Measurements from ENCODE around the gene TMEM247. TPM values are rescaled to one million over a fixed set of nuclear protein-coding genes. Genes with fewer than 3 reads are reported as not detected.

The TMEM247 gene
- total and polyA plus RNA-seq, 2 of the 8 experiments (the other 6 are each of a cell fraction or from before 2014, with no cell fraction given) = not detected

DNA sequence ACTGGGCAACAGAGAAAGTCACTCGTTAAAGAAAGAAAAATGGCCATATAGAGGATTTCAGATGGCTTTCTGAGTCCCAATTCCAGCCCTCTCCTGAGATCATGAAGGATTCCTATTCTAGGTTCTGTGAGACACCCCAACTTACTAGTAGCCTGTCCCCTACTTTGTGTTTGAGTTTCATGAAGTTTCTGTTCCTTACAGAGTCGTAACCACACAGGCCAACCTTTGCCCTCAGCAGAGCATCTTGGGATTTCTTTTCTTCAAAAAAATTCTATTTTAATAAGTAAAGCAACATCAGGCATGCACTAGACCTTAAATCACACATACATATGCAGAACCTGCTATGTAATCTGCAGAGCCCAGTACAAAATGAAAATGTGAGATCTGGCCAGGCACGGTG lies 30.4 kb downstream of the TMEM247 start:
- Histone ChIP-seq H2BK15ac (ENCODE audit: low read length) (no peak overlapping the region), H3K23me2 (ENCODE audit: low read depth, low read length) (no peaks in the 10 kb centered on the region), H3K56ac (replicated peaks; ENCODE audit: insufficient read length, low read depth, low read length) (no peak overlapping the region), H3K4me2 (ENCODE audit: insufficient read depth in 1 of 2, low read depth in 2 of 2, low read length in 2 of 2) (no peak overlapping the region), H2BK12ac (ENCODE audit: low read depth, low read length) (no peak overlapping the region), H3K14ac (ENCODE audit: insufficient read length) (no peak overlapping the region), H3K9me3 (ENCODE audit: insufficient read depth in 2 of 2, low read depth in 1 of 2, low read length in 1 of 2) (no peaks in the 10 kb centered on the region), H4K5ac (ENCODE audit: insufficient read length, low read depth, low read length) (no peak overlapping the region), H4K8ac (ENCODE audit: extremely low read depth, insufficient read depth, low read length) (no peak overlapping the region), H3K79me1 (ENCODE audit: low read depth, low read length) (no peaks in the 10 kb centered on the region), H3K36me3 (ENCODE audit: control insufficient read depth in 2 of 4, insufficient read depth in 4 of 4, low read length in 3 of 4) (no peaks in the 10 kb centered on the region; a peak in 1 of 8 replicates), H3K4ac (replicated peaks; ENCODE audit: insufficient read length, low read depth, low read length) (no peak overlapping the region), H3K18ac (ENCODE audit: extremely low read depth, low read length) (no peak overlapping the region), H2AK5ac (ENCODE audit: low read depth, low read length) (no peak overlapping the region), H2BK120ac (replicated peaks; ENCODE audit: low read depth, low read length) (no peak overlapping the region), H3K4me3 (ENCODE audit: extremely low read depth in 1 of 4, insufficient read depth in 2 of 4, low read depth in 3 of 4, low read length in 4 of 4) (no peak overlapping the region), H3K9ac (replicated peaks in 1 of 4; ENCODE audit: extremely low read depth in 1 of 4, low read depth in 3 of 4, low read length in 3 of 4) (no peak overlapping the region), H3K27me3 (replicated peaks in 1 of 4; ENCODE audit: control insufficient read depth in 3 of 4, extremely low read depth in 1 of 4, insufficient read depth in 3 of 4, low read length in 3 of 4) (no peaks in the 10 kb centered on the region), H3K79me2 (ENCODE audit: control insufficient read depth in 1 of 2, insufficient read depth in 2 of 2, low read length in 2 of 2) (no peaks in the 10 kb centered on the region), H4K20me1 (replicated peaks in 1 of 2; ENCODE audit: control insufficient read depth in 1 of 2, insufficient read depth in 2 of 2, low read length in 2 of 2) (no peaks in the 10 kb centered on the region), H3K4me1 (replicated peaks in 1 of 4; ENCODE audit: control insufficient read depth in 3 of 4, insufficient read depth in 4 of 4, low read length in 3 of 4) (peaks cover 0 to 7% (median 4%) of the 10 kb centered on the region in 4 experiments; a peak in 3 of 7 replicates), H2AFZ (ENCODE audit: low read length) (no peak overlapping the region), H3K27ac (ENCODE audit: low read depth, low read length) (no peak overlapping the region), H2BK20ac (ENCODE audit: low read length) (no peak overlapping the region), H3K23ac (ENCODE audit: insufficient read length) (no peak overlapping the region), H4K91ac (replicated peaks; ENCODE audit: insufficient read length, low read length) (no peak overlapping the region), H2BK5ac (ENCODE audit: low read depth, low read length) (no peak overlapping the region)
- ChIA-PET CTCF (ENCODE audit: partially characterized antibody) (no interaction called here), POLR2A (ENCODE audit: partially characterized antibody) (no interaction called here)
- WGBS, 2 experiments (ENCODE audit: extremely low coverage in 1 of 2, insufficient coverage in 1 of 2, insufficient read length in 1 of 2, insufficient replicate concordance in 2 of 2, low coverage in 1 of 2, low lambda C conversion rate in 2 of 2, missing lambda C conversion rate in 1 of 2) = 91% methylated on average over 3 of the region's 3 CpGs; no CpG with 5 or more reads in 1 of the 2 experiments
- DNase-seq (ENCODE audit: low read depth in 1 of 2, low spot score in 2 of 2) = no peak
- no peak for FAIRE-seq
- TF ChIP-seq KDM4A (IDR thresholded peaks at IDR 0.05; ENCODE audit: low read depth, low read length, severe bottlenecking) (no peak), CHD2 (IDR thresholded peaks at IDR 0.05; ENCODE audit: low read length) (no peak), ATF3 (IDR thresholded peaks at IDR 0.05; ENCODE audit: insufficient read depth, low read depth, low read length) (no peak), RFX5 (IDR thresholded peaks at IDR 0.05; ENCODE audit: borderline replicate concordance, low read depth, low read length) (no peak), SUZ12 (IDR thresholded peaks at IDR 0.05; ENCODE audit: low read length) (no peak), TBP (IDR thresholded peaks at IDR 0.05; ENCODE audit: low read depth, low read length) (no peak), MAX (IDR thresholded peaks at IDR 0.05) (no peak), YY1 (IDR thresholded peaks at IDR 0.05; ENCODE audit: low read depth, low read length) (no peak), POU5F1 (IDR thresholded peaks at IDR 0.05; ENCODE audit: low read depth, low read length) (no peak), RXRA (IDR thresholded peaks at IDR 0.05; ENCODE audit: insufficient read depth, low read depth, low read length) (no peak), JUN (IDR thresholded peaks at IDR 0.05; ENCODE audit: low read depth, low read length) (no peak), SIN3A (conservative IDR thresholded peaks at IDR 0.05 in 1 of 2, IDR thresholded peaks at IDR 0.05 in 1 of 2; ENCODE audit: low read depth in 1 of 2, low read length in 2 of 2) (no peak), GTF2F1 (IDR thresholded peaks at IDR 0.05; ENCODE audit: borderline replicate concordance, low read depth, low read length) (no peak), KDM5A (IDR thresholded peaks at IDR 0.05; ENCODE audit: low read length) (no peak), SRF (IDR thresholded peaks at IDR 0.05; ENCODE audit: low read depth, low read length) (no peak)

Data from H1 (cell line).